ENCODE measurements around the gene TRAPPC11. TPM values are rescaled to one million over a fixed set of nuclear protein-coding genes. Genes with fewer than 3 reads are reported as not detected.
A peak's percentile ranks its signal among the peaks of the same experiment; 100 is the strongest.
"Not testable (repeated sequence)": the region's sequence is repeated elsewhere in the genome, so short reads cannot be mapped to it uniquely, and the experiment has no call there.

The TRAPPC11 gene
- total RNA-seq, 1 donor from 2014 or later, result 33.7 TPM

DNA sequence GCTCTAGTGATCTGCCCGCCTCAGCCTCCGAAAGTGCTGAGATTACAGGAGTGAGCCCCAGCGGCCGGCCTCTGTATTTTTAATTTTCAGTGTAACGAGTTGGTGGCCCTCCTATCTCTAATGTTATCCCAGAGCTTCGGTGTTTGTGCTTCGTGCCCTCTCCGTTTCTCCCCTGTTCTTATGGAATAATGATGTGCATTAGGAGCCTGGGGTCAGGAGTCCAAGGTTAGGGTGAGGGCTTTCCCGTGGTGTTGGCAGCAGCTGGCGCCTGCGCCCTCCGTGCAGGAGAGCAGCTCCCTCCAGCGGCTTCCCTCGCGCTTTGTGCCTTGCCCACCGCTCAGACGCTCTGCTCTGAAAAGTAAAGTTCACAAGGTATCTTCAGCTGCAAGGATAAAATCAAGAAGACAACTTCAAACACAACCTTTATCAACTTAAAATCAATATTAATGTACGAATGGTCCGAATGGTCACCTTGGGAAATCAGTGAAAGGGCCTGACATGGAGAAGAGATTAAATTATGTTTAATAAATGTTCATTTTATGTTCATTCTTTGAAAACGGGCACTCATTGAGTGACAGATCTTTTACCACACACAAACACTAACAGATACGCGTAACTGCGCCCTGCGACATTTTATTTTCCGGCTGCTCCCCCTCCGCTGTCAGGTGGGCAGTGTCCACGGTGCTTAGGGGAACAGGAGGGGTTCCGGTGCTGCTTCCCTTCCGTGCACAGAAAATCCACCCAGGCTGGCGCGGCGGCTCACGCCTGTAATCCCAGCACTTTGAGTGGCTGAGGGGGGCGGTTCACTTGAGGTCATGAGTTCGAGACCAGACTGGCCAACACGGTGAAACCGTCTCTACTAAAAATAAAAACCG lies 62.4 kb downstream of the TRAPPC11 start:
- DNase-seq (ENCODE audit: low read depth), result peak; percentile 52

DNA sequence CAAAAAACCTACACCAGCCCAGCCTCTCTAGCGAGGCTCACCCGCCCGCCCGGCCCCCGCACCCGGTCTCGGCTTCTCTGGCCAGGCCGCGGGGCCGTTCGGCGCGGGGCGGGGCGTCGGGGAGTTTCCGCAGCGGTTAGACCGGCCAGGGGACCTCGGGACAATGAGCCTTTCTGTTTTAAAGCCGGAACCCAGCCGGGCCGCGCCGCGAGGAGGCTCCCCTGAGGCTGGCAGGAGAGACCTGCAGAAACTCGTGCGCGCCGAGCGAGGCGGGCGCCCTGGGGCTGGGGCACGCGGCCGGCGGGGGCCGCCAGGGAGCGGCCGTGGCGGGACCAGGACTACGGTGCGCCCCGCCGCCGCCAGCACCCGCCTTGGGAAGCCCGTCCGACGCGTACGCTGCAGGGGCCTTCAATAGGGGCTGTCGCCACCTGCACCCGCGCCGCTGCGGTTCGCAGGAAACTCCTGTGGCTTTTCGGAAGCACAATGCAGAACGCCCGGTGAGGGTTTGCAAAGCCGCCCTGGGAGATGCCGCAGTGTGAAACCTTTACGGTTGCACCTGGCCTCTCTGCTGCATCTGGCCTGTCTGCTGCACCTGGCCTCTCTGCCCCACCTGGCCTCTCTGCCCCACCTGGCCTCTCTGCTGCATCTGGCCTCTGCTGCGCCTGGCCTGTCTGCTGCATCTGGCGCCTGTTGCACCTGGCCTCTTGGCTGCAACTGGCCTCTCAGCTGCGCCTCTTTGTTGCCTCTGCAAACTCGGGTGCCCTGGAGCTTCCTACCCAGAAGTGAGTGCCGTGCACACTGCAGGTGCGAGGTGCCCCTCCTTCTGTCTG lies 63.9 kb downstream of the TRAPPC11 start:
- DNase-seq (ENCODE audit: low read depth), result peak; percentile 19

DNA sequence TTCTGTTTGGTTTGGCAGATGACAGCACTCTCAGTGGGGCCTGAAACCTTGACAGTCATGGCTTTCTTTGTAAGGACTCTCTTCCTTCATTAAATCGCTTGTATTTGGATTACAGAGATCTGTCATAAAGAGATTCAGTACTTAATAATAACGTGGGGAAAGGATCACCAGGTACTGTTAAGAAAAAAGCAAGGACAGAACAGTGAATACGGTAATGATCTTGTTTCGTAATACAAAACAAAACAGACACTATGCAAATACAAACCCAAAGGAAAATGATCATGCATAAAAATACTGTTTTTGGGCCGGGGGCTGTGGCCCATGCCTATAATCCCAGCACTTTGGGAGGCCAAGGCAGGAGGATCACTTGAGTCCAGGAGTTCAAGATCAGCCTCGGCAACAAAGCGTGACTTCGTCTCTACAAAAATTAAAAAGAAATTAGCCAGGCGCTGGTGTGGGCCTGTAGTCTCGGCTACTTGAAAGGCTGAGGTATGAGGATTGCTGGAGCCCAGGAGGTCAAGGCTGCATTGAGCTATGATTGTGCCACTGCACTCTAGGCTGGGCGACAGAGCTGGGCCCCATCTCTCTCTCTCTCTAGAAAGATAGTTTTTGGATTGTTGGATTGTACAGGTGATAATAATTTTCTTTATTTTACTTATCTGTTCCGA lies 64.6 kb downstream of the TRAPPC11 start:
- no peak for DNase-seq (ENCODE audit: low read depth)

DNA sequence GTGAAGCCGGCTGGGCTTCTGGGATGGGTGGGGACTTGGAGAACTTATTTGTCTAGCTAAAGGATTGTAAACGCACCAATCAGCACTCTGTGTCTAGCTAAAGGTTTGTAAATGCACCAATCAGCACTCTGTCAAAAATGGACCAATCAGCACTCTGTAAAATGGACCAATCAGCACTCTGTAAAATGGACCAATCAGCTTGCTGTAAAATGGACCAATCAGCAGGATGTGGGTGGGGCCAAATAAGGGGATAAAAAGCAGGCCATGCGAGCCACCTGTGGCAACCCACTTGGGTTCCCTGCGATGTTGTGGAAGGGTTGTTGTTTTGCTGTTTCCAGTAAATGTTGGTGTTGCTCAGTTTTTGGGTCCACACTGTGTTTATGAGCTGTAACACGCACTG lies 66.5 kb downstream of the TRAPPC11 start:
- not testable (repeated sequence) for DNase-seq (ENCODE audit: low read depth)

DNA sequence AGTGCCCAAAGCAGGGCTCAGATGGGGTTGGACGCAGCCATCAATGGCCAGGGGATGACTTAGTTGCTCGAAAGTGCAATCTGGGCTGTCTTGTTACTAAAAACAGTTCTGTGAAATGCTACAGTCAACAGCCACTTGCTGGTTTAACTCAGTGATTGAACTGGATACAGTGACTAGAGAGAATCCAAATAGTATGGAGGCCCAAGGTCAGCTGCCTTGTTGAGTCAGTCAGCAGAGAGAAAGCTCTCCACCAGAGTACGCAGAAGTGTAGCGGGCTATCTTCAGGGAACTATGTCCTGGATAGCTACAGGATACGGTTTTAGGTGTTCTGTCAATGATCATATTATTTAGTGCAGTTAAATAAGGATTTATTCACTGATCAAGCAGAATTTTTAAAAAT lies 68.4 kb downstream of the TRAPPC11 start:
- no peak for DNase-seq (ENCODE audit: low read depth)

DNA sequence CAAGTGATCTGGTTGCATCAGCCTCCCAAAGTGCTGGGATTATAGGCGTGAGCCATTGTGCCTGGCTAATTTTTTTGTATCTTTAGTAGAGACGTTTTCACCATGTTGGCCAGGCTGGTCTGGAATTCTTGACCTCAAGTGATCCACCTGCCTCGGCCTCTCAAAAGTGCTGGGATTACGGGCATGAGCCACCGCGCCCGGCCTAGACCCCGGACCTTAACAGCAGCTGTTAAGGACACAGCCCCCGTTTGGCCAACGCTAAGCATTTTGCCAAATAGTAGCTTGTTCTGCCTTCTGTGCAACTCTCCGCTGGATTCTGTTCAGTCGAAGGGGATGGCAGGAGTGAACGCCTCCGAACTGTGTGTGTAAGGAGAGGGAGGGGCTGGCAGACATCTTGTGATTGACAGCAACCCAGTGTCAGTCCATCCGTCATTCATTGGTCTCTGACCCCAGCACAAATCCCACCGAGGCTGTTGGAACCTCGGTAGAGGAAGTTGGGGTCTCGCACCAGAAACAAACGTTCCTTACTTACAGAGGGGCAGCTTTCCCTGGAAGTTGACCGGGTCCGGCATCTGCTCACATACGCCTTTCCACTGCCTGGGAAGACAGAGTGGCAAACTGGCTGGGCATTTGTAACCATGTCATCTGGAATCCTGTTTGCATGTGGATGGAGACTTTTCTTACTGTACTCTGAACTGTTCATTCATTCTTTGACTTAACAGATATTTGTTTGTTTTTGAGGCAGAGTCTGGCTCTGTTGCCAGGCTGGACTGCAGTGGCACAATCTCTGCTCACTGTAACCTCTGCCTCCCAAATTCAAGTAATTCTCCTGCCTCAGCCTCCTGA lies 69.4 kb downstream of the TRAPPC11 start:
- DNase-seq (ENCODE audit: low read depth), result peak; percentile 7

DNA sequence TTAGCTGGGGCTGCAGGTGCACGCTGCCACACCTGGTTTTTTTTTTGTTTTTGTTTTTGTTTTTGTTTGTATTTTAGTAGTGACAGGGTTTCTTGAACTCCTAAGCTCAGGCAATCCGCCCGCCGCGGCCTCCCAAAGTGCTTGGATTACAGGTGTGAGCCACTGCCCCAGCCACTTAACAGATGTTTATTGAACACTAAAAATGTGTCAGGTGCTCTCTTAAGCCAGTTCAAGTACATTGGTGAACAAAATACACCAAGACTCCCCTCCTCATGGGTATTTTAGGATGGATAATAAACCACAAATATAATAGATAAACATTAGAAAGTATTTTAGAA lies 69.9 kb downstream of the TRAPPC11 start:
- DNase-seq (ENCODE audit: low read depth), result no peak

DNA sequence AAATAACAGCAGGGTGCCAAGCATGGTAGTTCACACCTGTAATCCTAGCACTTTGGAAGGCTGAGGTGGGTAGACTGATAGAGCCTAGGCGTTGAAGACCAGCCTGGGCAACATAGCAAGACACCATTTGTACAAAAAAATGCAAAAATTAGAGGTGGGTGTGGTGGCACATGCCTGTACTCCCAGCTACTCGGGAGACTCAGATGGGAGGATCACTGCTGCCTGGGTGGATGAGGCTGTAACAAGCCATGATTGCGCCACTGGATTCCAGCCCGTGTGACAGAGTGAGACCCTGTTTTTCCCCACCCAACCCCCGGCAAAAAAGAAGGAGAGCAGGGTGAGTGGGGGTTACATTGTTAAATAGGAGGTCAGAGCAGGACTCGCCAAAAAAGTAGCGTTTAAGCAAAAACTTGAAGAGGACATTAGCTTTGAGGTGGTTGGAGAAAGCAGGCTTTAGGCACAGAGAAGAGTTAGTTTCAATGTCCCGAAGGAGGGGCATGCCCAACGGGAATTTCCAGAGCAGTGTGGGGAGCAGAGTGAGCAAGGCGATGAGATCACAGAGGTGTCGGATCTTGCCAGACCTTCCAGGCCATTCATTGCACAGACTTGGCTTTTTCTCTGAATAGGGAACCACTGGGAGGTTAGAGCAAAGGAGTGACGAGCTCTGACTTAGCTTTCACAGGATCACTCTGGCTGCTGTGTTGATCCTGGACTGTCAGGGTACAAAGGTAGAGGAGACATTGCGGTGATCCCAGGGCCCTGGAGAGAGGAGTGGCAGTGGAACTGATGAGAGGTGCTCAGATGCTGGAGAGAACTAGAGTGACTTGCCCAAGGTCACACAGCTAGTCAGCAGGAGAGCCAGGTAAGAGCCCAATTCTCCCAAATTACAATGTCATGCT lies 70.6 kb downstream of the TRAPPC11 start:
- DNase-seq (ENCODE audit: low read depth), result peak; percentile 3

DNA sequence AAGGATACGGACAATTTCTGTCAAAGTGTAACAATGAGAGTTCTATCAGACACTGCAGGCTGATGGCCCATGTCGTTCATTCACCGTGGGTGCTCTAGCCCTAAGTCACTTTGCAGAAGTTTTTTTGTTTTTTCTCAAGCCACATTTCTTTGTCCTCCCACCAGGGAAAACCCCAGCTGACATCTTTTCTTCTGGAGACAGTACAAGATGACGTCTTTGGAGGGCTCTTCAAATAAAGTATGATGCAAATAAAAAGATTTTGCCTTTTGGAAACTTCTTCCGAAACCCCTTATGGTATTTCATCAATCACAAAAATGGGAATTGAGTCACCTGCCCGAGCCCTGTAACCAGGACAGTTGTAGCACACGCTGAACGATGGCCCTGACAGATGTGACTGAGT lies 73.2 kb downstream of the TRAPPC11 start:
- DNase-seq (ENCODE audit: low read depth), result no peak

DNA sequence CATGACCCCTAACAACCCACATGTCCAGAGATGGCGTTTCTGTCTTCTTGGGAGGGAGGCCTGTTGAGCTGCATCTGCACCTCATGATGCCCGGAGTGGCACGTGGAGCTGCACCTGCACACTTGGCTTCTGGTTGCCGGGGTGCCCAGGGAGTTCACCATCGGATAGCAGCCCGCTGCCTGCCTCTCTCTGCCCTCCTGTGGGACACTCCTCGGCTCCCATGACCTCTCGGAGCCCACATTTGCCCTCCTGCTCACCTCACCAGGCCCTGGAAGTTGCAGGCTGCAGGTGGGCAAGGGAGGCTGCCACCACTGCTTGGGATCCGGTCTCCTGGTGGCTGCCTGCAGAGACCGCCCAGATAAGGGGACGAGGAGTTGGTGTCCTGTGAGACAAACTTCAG lies 74.1 kb downstream of the TRAPPC11 start:
- no peak for DNase-seq (ENCODE audit: low read depth)

DNA sequence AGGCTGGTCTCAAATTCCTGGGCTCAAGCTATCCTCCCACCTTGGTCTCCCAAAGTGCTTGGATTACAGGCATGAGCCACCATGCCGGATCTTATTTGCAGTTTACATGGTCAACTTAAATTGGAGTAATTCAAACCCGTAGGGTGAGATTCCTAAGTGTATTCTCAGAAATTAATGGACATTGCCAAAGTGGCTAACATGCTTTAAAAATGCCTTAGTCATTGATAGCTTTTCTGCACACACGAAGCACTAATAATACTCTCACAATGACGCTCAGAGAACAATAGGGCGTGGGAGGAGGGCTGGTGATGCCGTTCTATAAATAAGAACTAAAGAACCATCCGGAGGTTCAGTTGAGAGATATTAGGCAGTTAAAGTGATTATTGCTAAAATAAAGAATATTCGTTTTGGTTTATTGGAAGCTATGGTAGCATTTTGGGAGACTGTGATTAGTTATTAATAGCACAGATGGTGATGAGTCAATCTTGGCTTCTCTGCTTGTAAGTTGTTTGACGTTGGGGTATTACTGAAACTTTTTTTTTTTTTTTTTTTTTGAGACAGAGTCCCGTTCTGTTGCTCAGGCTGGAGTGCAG lies 79.1 kb downstream of the TRAPPC11 start:
- DNase-seq (ENCODE audit: low read depth), result no peak

DNA sequence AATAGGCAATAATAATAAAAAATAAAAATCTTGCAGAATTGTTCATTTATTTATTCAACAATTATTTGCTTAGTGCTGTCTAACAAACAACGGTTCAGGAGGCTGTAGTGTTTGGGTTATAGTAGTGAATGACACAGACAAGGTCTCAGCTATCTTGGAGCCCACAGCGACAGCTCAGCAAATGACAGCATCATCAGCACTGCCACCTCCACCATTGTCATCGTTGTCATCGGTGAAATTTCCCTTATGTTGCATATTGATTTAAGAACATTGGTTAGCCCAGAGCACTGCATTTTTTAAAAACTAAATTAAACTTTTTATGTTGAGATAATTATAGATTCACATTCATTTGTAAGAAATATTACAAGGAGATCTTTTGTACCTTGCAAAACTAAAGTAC lies 79.9 kb downstream of the TRAPPC11 start:
- no peak for DNase-seq (ENCODE audit: low read depth)

DNA sequence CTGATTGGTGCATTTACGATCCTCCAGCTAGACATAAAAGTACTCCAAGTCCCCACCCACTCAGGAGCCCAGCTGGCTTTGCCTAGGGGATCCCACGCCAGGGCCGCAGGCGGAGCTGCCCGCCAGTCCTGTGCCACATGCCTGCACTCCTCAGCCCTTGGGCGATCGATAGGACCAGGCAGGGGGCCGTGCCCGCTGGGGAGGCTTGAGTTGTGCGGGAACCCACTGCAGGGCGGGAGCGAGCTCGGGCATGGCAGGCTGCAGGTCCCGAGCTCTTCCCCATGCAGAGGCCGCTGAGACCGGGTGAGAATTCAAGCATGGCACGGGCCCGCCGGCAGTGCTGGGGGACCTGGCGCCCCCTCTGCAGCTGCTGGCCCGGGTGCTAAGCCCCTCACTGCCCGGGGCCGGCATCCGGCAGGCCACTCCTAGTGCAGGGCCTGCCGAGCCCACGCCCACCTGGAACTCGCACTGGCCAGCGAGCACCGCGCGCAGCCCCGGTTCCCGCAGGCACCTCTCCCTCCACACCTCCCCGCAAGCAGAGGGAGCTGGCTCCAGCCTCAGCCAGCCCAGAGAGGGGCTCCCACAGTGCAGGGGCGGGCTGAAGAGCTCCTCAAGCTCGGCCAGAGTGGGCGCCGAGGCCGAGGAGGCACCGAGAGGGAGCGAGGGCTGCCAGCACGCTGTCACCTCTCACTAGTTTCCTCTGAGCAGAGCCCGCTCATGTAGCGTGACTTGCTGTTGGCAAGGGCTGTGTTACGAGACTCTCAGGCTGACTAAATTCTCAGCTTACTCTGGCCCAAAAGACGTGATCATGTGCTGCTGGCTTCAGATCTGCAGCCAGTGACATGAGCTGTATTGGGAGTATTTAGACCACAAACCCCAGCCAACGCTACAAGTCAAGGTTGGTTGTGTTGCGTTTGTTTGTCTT lies 87.5 kb downstream of the TRAPPC11 start:
- peak; percentile 30 for DNase-seq (ENCODE audit: low read depth)

DNA sequence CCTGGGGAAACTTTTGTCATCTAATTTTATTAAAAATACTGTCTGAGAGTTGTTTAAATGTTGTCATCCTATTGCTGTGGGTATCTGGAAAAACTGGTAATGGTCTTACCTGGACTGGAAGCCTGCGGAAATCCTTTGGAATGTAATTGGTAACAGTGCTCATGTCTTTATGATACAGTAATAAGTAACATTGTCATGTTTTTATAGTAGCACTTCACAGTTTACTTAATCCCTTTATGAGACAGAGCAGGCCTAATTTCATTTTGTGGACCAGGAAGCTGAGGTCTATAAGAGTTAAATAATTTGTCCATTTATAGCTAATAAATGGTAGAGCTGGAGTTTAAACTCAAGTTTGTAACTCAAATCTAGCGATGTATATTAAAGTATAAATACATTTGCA lies 88.3 kb downstream of the TRAPPC11 start:
- DNase-seq (ENCODE audit: low read depth), result no peak

DNA sequence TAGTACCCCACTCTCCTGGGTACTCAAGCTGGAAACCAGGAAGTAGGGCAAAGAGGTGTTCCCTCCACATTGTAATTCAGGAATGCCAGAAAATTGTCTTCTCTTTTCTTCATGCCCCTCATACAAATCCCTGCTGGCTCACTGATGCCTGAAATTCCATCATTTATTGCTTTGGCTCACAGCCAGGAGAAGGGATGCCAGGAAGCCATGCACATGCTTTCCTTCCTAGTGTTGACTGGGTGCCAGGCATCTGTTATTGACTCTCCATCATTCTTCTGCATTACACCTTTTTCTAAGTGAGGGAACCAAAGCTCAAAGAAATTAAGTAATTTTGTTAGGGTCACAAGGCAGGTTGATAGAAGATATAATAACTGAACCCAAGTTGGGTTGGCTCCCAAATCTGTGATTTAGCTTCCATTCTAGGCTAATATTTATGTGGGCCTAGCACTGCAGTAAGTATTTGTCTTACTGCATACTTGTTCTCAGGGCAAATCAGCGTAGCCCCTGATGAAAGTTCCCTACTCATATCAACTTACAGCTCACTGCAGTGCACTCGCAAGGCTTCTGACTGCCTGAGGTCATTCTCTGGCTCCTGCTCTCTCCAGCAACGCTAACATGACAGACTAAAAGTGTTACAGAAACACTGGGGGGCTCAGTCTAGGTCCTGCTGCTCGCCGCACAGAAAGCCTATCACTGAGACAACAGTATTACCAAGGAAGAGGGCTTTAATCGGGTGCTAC lies 89.0 kb downstream of the TRAPPC11 start:
- no peak for DNase-seq (ENCODE audit: low read depth)

DNA sequence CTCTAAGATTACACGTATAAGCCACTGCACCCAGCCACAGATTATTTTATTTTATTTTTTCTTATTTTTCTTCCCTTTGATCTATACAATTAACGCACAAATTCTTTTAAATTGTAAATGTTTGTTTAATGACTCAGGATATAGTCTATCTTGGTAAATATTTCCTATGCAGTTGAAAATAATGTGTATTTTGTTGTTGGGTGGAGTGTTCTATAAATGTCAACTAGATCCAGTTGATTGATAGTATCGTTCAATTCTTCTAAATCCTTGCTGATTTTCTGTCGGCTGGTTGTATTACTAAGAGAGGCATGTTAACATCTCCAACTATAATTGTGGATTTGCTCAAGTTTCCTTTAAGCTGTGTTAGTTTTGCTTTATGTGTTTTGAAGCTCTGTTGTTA lies 92.0 kb downstream of the TRAPPC11 start:
- no peak for DNase-seq (ENCODE audit: low read depth)

DNA sequence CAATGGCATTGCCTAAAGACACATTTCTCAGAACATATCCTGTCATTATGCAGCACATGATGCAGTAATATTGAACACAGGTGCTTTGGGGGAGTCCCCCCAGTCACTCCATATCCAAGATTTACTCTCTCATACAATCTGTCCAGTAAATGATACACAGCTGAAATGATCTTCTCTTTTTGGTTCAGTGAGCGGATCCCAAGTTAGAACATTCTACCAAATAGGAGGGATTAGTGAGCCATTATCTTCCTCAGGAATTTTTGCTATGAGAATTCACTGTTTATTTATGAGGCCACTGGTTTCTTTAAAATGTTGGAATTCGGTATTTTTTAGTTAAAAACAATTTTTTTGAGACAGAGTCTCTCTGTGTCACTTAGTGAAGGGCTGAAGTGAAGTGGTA lies 96.5 kb downstream of the TRAPPC11 start:
- DNase-seq (ENCODE audit: low read depth), result no peak

DNA sequence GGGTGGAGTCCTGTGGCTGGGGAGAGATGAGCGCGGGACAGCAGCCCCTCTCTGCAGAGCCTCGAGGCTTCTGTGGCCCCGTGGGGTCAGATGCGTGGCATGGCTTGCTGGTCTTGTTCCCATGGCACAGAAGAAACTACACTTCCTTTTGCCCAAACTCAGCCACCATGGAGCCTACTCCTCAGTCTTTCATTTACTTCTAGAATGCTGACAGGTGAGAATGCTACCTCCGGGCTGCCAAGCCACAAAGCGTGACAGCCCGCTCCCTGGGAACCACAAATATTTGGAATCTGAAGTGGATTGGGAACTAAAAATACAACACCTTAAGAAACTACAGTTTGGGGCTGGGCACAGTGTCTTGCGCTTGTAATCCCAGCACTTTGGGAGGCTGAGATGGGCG lies 98.0 kb downstream of the TRAPPC11 start:
- DNase-seq (ENCODE audit: low read depth), result peak; percentile 37

All from myocyte (in vitro differentiated cells).